ENCODE measurements around the gene STK32B. TPM values are rescaled to one million over a fixed set of nuclear protein-coding genes. Genes with fewer than 3 reads are reported as not detected.

The STK32B gene
- total RNA-seq, 2 donors from 2014 or later = not detected

DNA sequence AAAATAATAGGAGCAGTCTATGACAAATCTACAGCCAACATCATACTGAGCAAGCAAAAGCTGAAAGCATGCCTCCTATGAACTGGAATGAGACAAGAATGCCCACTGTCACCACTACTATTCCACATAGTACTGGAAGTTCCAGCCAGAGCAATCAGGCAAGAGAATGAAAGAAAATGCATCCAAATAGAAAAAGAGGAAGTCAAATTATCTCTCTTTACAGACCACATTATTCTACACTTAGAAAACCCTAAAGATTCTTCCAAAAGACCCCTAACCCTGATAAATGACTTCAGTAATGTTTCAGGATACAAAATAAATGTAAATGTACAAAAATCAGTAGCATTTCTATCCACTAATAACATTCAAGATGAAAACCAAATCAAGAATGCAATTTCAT, 249.0 kb downstream of the STK32B start:
- Mint-ChIP-seq H3K4me1 (no peaks in the 10 kb centered on the region), H3K27me3 (peaks cover 9% of the 10 kb centered on the region), H3K27ac (no peak overlapping the region), H3K4me3 (no peak overlapping the region), H3K36me3 (ENCODE audit: low read depth) (no peaks in the 10 kb centered on the region), H3K9me3 (no peaks in the 10 kb centered on the region)
- no peak for ATAC-seq (replicated peaks)

- H3K9me3 Mint-ChIP-seq = peaks cover 10% of the 10 kb centered on the region
- no peak overlapping the region for H3K4me3 Mint-ChIP-seq
- no peak for ATAC-seq (replicated peaks)
- no peak overlapping the region for H3K27ac Mint-ChIP-seq
- H3K36me3 Mint-ChIP-seq (ENCODE audit: low read depth) = no peaks in the 10 kb centered on the region
- peaks cover 12% of the 10 kb centered on the region for H3K27me3 Mint-ChIP-seq
- no peaks in the 10 kb centered on the region for H3K4me1 Mint-ChIP-seq
Observed at GRCh38 chr4:5307928-5308327, 256.6 kb downstream of the STK32B start.

DNA sequence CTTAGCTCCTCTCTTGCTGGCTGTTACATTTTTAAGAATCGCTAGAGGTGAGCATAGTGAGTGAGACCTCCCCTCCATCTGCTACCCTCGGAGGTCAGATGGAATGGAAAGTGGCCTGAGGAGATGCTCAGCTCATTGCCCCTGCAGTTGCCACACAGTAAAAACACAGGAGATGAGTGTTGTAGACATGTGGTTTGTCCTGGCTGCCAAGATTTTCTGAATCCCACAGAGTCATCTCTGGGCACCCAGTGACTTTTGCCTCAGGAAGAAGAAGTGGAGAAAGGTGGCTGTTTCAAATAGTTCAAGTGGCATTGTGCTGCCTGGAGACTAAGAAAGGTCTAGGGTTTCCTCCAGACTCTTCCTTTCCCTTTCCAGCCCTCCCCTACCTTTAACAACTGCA, 271.0 kb downstream of the STK32B start:
- Mint-ChIP-seq H3K27me3 (no peaks in the 10 kb centered on the region), H3K27ac (no peak overlapping the region)
- no peak for ATAC-seq (replicated peaks)

DNA sequence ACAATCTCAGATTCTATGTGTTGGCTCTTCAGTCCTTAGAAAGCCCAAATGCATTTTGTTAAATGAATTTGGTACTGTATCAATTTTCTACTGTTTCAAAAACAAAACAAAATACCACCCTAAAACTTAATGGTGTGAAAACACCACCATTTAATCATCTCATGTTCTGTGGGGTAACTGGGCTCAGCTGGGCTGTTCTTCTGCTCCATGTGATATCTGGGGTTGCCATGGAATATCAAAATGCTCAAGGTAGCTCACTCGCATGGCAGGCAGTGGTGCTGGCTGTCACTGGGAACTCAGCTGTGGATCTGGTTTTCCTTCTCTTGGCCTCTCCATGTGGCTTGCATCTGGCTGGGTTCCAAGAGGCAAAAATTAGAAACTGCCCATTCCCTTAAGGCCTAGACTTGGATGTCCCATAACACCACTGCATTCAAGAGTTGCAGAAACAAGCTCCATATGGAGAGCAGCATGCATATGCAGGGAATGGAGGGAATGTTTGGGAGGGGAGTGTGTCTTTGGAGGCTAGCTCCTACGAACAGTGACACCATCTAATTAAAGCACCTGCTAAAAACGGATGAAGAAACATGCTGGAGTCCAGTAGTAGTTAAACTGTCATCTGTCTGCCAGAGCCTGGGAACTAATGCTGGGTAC, 279.2 kb downstream of the STK32B start:
- Mint-ChIP-seq H3K9me3 (no peaks in the 10 kb centered on the region), H3K4me3 (no peak overlapping the region), H3K4me1 (no peaks in the 10 kb centered on the region), H3K27ac (no peak overlapping the region), H3K27me3 (no peaks in the 10 kb centered on the region), H3K36me3 (ENCODE audit: low read depth) (no peaks in the 10 kb centered on the region)
- no peak for ATAC-seq (replicated peaks)

More for the DNA sequence above, 271.0 kb downstream of the STK32B start:
- H3K4me1 Mint-ChIP-seq = no peaks in the 10 kb centered on the region
- no peaks in the 10 kb centered on the region for H3K36me3 Mint-ChIP-seq (ENCODE audit: low read depth)
- H3K4me3 Mint-ChIP-seq = no peak overlapping the region
- no peaks in the 10 kb centered on the region for H3K9me3 Mint-ChIP-seq

- Mint-ChIP-seq H3K4me1 (no peaks in the 10 kb centered on the region), H3K36me3 (ENCODE audit: low read depth) (no peaks in the 10 kb centered on the region), H3K27ac (no peak overlapping the region), H3K9me3 (peaks cover 8% of the 10 kb centered on the region), H3K4me3 (no peak overlapping the region), H3K27me3 (peaks cover 4% of the 10 kb centered on the region)
- no peak for ATAC-seq (replicated peaks)
Observed at GRCh38 chr4:5337731-5338130, 286.5 kb downstream of the STK32B start.

DNA sequence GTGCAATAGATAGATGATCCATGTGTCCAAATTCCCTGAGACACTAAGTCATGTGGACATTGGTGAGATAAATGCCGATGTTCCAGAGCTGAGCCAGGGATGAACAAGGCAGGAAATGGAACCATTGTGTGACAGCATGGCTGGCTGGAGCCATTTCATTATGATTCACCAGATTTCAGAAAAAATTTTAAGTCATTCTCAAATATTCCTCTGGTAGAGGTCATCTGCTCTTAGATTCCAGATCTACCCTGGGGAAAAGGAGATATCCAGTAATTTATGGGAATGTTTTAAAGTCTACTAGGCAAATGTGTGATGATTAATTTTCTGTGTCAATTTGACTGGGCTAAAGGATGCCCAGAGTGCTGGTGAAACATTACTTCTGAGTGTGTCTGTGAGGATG, 287.3 kb downstream of the STK32B start:
- Mint-ChIP-seq H3K4me1 (no peaks in the 10 kb centered on the region), H3K4me3 (no peak overlapping the region), H3K27me3 (peaks cover 4% of the 10 kb centered on the region), H3K36me3 (ENCODE audit: low read depth) (no peaks in the 10 kb centered on the region), H3K9me3 (peaks cover 8% of the 10 kb centered on the region), H3K27ac (no peak overlapping the region)
- ATAC-seq (replicated peaks) = no peak

- Mint-ChIP-seq H3K9me3 (peaks cover 8% of the 10 kb centered on the region), H3K4me3 (no peak overlapping the region), H3K27ac (no peak overlapping the region), H3K27me3 (peaks cover 4% of the 10 kb centered on the region), H3K36me3 (ENCODE audit: low read depth) (no peaks in the 10 kb centered on the region), H3K4me1 (no peaks in the 10 kb centered on the region)
- no peak for ATAC-seq (replicated peaks)
Observed at GRCh38 chr4:5340991-5341451, 289.7 kb downstream of the STK32B start.

GRCh38 chr4:5341526-5341925, 290.2 kb downstream of the STK32B start:
- no peak overlapping the region for H3K4me3 Mint-ChIP-seq
- H3K27ac Mint-ChIP-seq = no peak overlapping the region
- no peaks in the 10 kb centered on the region for H3K4me1 Mint-ChIP-seq
- peaks cover 2% of the 10 kb centered on the region for H3K27me3 Mint-ChIP-seq
- peaks cover 6% of the 10 kb centered on the region for H3K9me3 Mint-ChIP-seq
- ATAC-seq (replicated peaks) = no peak
- no peaks in the 10 kb centered on the region for H3K36me3 Mint-ChIP-seq (ENCODE audit: low read depth)

- no peak overlapping the region for H3K4me3 Mint-ChIP-seq
- H3K9me3 Mint-ChIP-seq = peaks cover 9% of the 10 kb centered on the region
- no peak overlapping the region for H3K27ac Mint-ChIP-seq
- ATAC-seq (replicated peaks) = no peak
- H3K27me3 Mint-ChIP-seq = peaks cover 9% of the 10 kb centered on the region
- H3K4me1 Mint-ChIP-seq = no peaks in the 10 kb centered on the region
- H3K36me3 Mint-ChIP-seq (ENCODE audit: low read depth) = no peaks in the 10 kb centered on the region
Observed at GRCh38 chr4:5355846-5356245, 304.6 kb downstream of the STK32B start.

GRCh38 chr4:5357870-5358269, 306.6 kb downstream of the STK32B start:
- Mint-ChIP-seq H3K36me3 (ENCODE audit: low read depth) (no peaks in the 10 kb centered on the region), H3K4me3 (no peak overlapping the region), H3K9me3 (peaks cover 14% of the 10 kb centered on the region), H3K4me1 (no peaks in the 10 kb centered on the region), H3K27me3 (peaks cover 2% of the 10 kb centered on the region), H3K27ac (no peak overlapping the region)
- ATAC-seq (replicated peaks) = no peak

GRCh38 chr4:5361968-5362367, 310.7 kb downstream of the STK32B start:
- H3K4me1 Mint-ChIP-seq = no peaks in the 10 kb centered on the region
- H3K4me3 Mint-ChIP-seq = no peak overlapping the region
- H3K27me3 Mint-ChIP-seq = peaks cover 2% of the 10 kb centered on the region
- H3K27ac Mint-ChIP-seq = no peak overlapping the region
- no peak for ATAC-seq (replicated peaks)
- H3K36me3 Mint-ChIP-seq (ENCODE audit: low read depth) = no peaks in the 10 kb centered on the region
- peaks cover 14% of the 10 kb centered on the region for H3K9me3 Mint-ChIP-seq

- no peak for ATAC-seq (replicated peaks)
- H3K9me3 Mint-ChIP-seq = peaks cover 13% of the 10 kb centered on the region
- H3K36me3 Mint-ChIP-seq (ENCODE audit: low read depth) = no peaks in the 10 kb centered on the region
- no peaks in the 10 kb centered on the region for H3K27me3 Mint-ChIP-seq
- H3K4me3 Mint-ChIP-seq = no peak overlapping the region
- no peak overlapping the region for H3K27ac Mint-ChIP-seq
- no peaks in the 10 kb centered on the region for H3K4me1 Mint-ChIP-seq
Observed at GRCh38 chr4:5364406-5364805, 313.1 kb downstream of the STK32B start.

DNA sequence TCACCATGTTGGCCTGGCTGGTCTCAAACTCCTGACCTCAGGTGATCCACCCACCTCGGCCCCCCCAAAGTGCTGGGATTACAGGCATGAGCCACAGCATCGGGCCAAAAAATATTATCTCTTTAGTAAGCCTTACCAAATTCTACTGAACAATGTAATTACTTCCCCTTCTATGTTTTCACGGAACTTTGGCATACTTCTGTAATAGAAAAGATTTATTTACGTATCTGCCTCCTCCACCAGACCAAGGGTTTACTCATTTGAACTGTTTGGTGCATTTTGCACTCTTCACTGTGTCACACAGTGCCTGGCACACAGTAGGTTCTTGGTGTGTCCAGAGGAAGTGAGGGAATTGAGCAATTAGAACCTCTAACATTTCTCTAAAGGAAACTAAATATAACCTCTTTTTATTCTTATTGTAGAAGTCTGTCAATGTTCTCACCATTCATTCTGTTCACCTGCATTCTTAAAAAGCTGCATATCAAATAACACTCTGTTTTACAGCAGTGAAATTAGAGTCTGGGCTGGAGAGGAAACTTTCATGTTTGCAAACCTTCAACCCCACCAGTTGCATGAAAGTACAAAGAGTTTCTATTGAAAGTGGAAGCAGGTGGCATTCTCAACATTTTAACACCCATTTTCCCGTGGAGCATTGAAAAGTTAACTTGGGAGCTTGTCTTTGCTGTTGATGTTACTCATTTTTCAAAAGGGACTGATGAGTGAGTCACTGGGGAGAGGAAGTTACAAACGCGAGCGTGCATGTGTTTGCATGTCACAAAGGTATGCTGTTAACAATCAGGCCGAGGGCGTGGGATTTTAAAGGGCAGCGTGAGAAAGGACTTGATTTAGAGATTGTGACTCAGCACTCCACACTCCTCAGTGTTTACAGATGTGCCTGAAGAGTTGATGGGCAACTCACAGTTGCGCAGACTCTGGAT, 314.1 kb downstream of the STK32B start:
- Mint-ChIP-seq H3K36me3 (ENCODE audit: low read depth) (no peaks in the 10 kb centered on the region), H3K4me1 (no peaks in the 10 kb centered on the region), H3K4me3 (no peak overlapping the region), H3K9me3 (peaks cover 10% of the 10 kb centered on the region), H3K27me3 (no peaks in the 10 kb centered on the region), H3K27ac (no peak overlapping the region)
- ATAC-seq (replicated peaks) = no peak

DNA sequence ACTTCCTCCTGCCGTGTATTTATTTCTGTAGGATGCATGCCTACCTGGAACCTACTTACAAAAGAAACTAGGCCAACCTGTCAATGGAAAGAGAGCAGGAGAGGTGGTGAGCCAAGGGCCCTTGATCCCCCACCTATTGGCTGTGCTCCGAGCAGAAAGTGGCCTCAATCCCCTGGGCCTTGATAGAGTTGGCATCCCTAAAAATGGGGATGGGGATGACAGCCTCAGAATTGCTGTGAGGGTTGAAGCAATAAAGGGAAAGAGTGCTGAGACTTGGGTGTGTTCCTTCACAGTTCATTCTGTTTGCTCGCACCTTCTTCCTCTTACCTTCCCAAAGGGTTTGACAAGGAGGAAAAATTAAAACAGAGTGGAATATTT, 314.7 kb downstream of the STK32B start:
- Mint-ChIP-seq H3K4me3 (no peak overlapping the region), H3K27ac (no peak overlapping the region), H3K4me1 (no peaks in the 10 kb centered on the region), H3K36me3 (ENCODE audit: low read depth) (no peaks in the 10 kb centered on the region), H3K27me3 (peaks cover 2% of the 10 kb centered on the region), H3K9me3 (peaks cover 11% of the 10 kb centered on the region)
- no peak for ATAC-seq (replicated peaks)

GRCh38 chr4:5366421-5366820, 315.1 kb downstream of the STK32B start:
- no peaks in the 10 kb centered on the region for H3K36me3 Mint-ChIP-seq (ENCODE audit: low read depth)
- H3K9me3 Mint-ChIP-seq = peaks cover 11% of the 10 kb centered on the region
- H3K27ac Mint-ChIP-seq = no peak overlapping the region
- ATAC-seq (replicated peaks) = no peak
- H3K4me3 Mint-ChIP-seq = no peak overlapping the region
- peaks cover 3% of the 10 kb centered on the region for H3K27me3 Mint-ChIP-seq
- H3K4me1 Mint-ChIP-seq = no peaks in the 10 kb centered on the region

Data from activated T-helper 17 cell treated with anti-CD3 and anti-CD28 coated beads, Interleukin-2, amount 50 U/mL, for 72 hours (primary cell).